ENCODE measurements around the gene UBXN10.

The UBXN10 gene

DNA sequence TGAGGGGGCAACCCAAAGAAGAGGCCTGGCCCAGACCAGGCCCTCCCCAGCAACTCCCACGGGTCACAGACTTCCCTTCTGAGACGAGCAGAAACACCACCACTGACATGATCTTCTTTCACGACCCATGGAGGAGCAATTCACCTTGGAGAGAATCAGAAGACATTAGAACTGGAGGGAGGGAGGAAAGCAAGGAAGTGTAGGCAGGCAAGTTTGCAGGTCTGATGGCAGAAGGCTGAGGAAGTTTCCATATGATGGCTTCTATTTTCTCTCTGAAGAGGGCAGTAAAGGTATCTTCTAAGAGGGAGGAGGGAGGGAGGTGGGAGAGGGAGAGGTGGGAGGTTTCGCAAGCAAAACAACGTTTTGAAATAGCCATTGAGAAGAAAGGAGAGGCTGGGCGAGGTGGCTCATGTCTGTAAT, 1.4 kb upstream of the UBXN10 start:
- FAIRE-seq = no peak

DNA sequence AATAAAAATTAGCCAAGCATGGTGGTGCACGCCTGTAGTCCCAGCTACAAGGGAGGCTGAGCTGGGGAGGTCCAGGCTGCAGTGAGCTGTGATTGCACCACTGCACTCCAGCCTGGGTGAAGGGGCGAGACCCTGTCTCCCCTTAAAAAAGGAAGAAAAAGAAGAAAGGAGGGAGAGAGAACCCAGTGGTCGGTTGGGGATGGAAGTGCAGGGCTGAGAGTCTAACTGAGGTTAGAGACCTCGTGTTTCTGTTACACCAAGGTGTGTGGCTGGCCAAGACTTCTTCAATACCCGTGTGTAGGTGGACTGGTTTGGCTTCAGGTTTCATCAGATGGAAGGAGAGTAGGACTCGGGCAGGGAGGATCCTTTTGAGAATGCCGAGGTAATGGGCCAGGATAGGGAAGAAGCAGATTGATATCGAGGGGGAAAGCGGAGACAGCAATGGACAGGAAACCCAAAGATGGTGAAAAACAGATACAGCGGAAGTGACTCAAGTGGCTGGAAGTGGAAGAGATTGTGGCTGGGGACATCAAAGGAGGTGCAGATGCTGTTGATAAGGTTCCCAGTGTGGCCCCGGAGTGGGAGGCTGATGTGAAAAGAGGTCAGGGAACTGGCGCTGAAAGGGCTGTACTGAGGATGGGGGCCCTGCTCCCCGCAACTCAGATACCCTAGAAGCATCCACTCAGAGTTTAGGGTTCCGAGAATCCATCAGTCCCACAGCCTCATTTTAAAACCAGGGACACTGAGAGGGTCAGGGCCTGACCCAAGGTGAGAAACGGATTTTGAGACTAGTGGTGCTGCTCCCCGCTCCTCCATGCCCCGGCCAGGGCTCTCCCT, 681 bp upstream of the UBXN10 start:
- FAIRE-seq = no peak

DNA sequence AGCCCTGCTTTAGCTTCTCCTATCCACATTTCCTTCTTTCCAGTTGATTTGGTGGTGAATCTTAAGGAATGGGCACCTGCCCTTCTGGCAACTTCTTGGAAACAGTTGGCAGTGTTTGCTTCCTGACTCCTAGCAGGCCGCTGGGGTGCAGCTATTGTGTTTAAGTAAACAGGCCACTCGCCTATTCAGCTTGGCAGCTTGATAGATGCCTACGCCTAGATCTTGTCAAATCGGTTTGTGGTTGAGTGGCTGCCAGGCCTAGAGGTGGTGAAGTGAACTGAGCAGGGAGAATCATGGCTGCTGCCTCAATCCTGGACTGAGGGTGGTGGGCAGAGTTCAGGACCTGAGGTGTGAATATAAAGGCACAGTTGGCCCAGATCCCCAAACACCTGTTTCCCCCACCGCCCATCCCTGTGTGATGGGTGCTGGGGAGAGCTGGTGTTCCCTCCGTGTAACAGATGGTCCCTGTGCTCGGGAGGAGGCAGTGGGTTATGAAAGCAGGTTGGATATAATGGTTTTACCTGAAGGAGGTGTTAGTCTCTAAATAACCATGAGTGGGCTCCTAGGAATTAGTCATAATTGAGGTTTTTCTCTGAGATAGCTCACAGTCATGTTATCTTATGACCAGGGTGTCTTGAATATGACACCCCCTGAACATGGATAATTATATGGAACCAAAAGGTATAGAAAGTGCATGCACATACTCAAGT, 1.4 kb downstream of the UBXN10 start:
- no peak for FAIRE-seq

DNA sequence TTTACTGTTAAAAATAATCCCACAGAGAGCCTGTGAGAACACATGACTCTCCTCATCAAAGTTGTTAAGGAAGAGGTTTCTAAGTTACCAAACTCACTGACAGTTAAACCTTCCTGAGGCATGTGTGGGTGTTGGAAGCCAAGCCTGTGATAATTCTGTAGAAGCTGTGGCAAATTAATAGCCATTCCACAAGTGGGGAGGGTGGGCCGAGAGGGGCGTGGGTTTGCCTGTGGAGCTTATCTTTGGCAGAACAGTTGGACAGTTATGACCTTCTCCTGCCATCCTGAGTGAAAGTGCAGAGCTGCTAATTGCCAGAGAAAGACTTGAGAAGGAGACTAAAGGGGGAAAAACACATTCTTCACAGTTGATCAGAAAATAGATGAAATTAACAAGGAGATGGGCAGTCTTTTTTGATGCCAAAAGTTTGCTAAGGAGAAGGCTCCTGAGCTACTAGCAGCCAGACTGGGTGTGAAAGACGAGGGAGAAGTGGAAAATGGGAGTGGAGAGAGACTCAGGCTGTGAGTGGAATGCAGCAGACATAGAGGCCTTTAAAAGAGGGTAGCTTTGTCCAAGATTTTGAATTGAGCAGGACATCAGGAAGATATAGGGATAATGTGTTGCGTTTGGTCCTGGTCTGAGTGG, 2.0 kb downstream of the UBXN10 start:
- no peak for FAIRE-seq

DNA sequence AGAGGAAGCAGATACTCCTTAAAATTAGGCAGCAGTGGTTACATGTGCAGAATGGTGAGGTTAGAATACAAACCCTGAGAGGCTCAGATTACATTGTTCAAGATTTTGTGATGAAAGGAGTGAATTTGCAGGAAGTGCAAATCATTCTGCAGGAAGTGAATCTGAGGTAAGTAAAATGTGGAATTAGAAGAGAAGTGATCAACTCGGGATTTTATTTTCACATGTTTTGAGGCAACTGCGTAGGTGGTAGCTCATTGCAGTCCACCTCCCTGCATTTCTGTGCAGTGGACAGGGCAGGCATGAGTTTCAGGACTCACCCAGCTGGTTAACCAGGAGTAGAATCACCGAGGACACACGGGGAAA, 2.5 kb downstream of the UBXN10 start:
- no peak for FAIRE-seq

DNA sequence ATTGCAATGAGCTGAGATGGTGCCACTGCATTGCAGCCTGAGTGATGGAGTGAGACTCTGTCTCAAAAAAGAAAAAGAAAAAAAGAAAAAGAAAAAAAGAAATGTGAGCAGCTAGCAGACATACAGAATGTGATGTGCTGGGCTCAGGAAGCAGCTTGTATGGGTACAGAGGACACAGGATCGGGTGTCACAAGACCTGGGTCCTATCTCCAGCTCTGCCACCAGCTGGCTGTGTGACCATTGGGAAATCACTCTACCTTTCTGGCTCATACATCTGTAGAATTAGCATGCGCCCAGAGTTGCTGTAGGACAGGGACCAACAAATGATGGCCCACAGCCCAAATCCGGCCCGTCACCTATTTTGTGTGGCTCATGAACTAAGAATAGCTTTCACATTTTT, 3.8 kb downstream of the UBXN10 start:
- FAIRE-seq = no peak

DNA sequence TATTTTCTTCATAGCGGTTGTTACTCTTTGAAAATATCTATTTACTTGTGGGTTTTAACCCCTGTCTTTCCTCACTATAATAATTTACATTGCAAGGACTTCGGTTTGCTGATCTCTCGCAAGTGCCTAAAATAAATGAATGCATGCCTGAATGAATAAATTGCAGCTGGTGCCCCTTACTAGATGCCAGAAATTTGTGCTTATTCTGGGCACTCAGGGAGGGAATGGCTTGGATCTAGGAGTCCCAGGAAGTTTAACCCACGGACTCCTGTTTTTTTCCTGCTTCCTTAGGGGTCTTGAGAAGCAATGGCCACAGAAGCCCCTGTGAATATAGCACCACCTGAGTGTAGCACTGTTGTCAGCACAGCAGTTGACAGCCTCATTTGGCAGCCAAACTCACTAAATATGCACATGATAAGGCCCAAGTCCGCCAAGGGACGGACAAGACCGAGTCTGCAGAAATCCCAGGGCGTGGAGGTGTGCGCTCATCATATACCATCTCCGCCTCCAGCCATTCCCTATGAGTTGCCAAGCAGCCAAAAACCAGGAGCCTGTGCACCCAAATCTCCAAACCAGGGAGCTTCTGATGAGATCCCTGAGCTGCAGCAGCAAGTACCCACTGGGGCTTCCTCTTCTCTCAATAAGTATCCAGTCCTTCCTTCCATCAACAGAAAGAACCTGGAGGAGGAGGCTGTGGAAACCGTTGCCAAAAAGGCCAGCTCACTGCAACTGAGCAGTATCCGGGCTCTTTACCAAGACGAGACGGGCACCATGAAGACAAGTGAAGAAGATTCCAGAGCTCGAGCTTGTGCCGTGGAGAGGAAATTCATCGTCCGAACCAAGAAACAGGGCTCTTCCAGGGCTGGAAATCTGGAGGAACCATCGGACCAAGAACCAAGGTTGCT, 4.6 kb downstream of the UBXN10 start:
- FAIRE-seq = no peak

- FAIRE-seq = no peak
These were observed 5.5 kb downstream of the UBXN10 start for GRCh38 chr1:20191266-20191825.

DNA sequence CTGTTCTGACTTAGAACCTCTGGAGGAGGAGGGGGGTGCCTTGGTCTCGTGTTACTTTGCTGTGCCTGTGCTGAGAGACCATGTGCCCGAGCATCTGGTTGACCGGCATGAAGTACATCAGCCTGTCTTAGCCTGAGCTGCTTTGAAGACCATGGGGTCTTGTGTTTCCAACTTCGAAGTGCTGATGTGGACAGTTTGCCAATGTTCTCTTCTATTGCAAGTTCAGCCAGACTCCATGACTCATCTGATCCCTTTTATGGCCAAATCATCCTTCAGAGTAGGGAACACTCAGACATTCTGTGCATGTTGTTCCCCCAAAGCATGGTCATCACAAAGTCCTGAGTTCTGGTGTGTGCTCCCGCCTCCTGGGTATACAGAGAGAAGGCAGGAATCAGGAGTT, 6.5 kb downstream of the UBXN10 start:
- no peak for FAIRE-seq

- no peak for FAIRE-seq
These were observed 7.0 kb downstream of the UBXN10 start for GRCh38 chr1:20192871-20193411.

GRCh38 chr1:20194224-20194623, 8.3 kb downstream of the UBXN10 start:
- no peak for FAIRE-seq

DNA sequence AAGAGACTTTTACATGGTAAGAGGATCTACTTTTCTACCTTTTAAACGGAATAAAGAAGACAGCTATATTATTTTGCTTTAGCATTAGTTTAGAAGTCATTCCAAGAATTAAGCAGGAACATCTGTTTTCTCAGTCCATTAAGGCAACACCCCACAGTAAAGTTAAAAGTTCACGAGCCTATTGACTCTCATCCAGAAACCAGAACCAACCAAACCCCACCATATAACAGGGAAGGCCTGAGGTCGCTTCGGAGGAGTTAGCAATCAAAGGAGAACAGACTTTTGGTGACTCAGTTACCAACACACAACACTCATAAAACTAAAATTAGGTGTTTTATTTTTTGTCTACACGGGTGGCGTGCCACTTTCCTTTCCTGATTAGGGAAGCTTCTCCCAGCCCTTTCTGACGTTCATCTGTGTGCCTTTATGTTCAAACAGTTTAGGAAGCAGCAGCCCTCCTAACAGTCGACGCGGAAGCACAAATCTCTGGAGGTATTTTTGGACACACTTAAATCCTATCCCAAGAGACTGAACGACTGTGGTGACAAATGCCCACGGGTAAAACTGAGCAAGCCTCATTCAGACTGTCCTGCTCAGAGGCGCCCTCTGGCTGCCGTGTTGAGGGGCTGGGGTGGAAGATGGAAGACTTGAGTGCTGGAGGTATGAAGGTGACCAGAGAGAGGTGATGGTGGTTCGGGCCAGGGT, 9.0 kb downstream of the UBXN10 start:
- FAIRE-seq = no peak

GRCh38 chr1:20195462-20195780, 9.5 kb downstream of the UBXN10 start:
- FAIRE-seq = no peak

DNA sequence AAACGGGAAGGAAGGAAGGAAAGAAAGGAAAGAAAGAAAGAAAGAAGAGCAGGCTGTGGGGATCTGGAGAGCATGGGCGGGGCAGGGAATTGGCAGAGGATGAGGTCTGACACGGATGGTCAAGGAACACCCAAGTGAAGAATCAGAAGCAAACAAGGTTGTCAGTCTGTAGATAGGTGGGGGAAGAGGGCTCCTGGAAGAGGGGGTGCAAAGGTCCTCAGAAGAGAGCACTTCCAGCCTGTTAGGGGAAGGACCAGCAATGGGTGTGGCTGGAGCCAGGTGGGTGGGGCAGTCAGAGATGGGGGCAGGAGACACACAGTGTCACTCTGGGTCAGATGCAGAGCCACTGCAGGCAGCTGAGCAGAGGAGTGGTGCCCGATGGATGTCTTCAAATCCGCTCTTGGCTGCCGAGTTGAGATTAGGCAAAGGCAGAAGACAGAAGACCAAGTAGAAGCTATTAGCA, 11.5 kb downstream of the UBXN10 start:
- no peak for FAIRE-seq

- no peak for FAIRE-seq
These were observed 12.4 kb downstream of the UBXN10 start for GRCh38 chr1:20198296-20198695.

DNA sequence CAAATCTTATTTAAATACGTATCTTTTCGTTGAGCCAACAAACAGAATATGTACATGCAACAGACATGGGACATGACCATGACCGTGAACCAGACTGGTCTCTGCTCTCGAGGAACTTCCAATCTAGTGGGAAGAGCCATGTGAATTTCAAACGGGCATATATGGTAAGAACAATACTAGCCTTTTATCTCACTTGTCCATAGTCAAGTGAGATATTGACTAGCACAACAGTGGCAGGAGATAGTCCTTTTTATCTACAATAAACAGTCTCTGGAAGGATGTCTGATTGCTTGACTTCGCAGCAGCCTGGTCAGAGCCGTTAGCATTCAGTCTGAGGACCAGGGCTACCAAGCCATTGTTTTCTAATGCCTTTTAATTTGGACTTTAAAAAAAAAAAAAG, 13.0 kb downstream of the UBXN10 start:
- no peak for FAIRE-seq

GRCh38 chr1:20199403-20199802, 13.5 kb downstream of the UBXN10 start:
- no peak for FAIRE-seq

DNA sequence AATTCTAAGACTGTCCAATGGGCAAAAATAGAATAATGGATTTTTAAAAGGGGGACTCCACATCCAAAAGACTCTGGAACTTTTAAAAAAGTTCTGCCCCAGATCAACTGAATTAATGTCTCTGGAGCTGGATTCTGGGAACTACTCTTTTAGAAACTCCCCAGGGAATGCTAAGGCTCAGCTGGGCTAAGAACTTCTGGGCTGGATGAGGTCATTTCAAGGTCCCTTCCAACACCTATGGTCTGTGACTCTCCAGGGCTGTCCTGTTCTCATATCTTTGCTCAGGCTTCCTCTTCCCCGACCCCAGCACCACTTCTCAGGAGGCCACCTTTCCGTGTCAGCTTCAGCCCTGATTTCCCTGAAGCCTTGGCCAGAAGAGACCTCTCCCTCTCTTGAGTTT, 13.9 kb downstream of the UBXN10 start:
- FAIRE-seq = no peak

DNA sequence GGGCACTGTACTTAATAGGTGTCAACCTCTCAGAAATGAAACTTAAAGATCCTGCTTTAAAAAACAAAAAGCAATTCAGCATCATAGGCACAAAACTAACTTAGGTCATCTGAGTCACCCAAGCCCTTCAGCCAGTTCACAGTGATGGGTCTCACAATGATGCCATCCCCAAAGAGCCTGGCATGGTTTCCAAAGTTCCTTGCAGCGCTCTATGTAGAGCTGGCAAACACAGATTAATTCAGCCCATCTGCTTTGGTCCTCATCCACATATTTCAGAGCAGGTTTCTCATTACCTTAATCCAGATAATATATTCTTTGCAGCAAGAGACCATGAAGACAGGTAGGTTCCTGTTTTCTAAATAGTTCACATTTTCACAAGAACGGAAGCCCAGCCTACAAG, 15.1 kb downstream of the UBXN10 start:
- no peak for FAIRE-seq

GRCh38 chr1:20202166-20202565, 16.3 kb downstream of the UBXN10 start:
- FAIRE-seq = no peak

DNA sequence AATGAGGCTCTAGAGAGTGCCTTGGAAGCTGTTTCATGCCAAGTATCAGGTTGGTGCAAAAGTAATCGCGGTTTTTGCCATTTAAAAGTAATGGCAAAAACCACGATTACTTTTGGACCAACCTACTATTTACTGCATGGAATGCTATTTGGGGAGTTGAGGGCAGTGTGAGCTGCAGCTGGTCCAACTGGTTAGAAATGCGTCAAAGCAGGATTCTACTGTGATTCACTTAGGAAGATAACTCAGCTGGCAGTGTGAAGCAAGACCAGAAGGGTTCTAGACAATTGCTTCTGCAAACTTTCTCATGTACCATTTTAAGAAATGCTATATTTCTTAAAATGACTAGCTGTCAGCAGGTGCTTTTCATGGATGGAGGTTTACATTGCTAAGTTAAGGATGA, 21.6 kb downstream of the UBXN10 start:
- no peak for FAIRE-seq

GRCh38 chr1:20209471-20209870, 23.6 kb downstream of the UBXN10 start:
- no peak for FAIRE-seq

All from islet of Langerhans (tissue), 1 donor.